ENCODE results near the gene TET3.

Gene TET3

GRCh38 chr2:73964223-73964622 is 20.5 kb upstream of the TET3 start:
- no peak for DNase-seq (ENCODE audit: low read depth)

- DNase-seq (ENCODE audit: low read depth): no peak
These were observed 19.7 kb upstream of the TET3 start for GRCh38 chr2:73965053-73965452.

GRCh38 chr2:73968357-73968937 is 16.3 kb upstream of the TET3 start:
- DNase-seq (ENCODE audit: low read depth): no peak

GRCh38 chr2:73969356-73969755 is 15.4 kb upstream of the TET3 start:
- no peak for DNase-seq (ENCODE audit: low read depth)

- DNase-seq (ENCODE audit: low read depth): no peak
These were observed 14.4 kb upstream of the TET3 start for GRCh38 chr2:73970141-73970803.

GRCh38 chr2:73970850-73971471 is 13.7 kb upstream of the TET3 start:
- no peak for DNase-seq (ENCODE audit: low read depth)

- DNase-seq (ENCODE audit: low read depth): no peak
These were observed 13.0 kb upstream of the TET3 start for GRCh38 chr2:73971722-73972121.

- DNase-seq (ENCODE audit: low read depth): no peak
These were observed 11.9 kb upstream of the TET3 start for GRCh38 chr2:73972846-73973245.

GRCh38 chr2:73975731-73976130 is 9.0 kb upstream of the TET3 start:
- no peak for DNase-seq (ENCODE audit: low read depth)

GRCh38 chr2:73976803-73977202 is 7.9 kb upstream of the TET3 start:
- no peak for DNase-seq (ENCODE audit: low read depth)

- DNase-seq (ENCODE audit: low read depth): no peak
These were observed 7.2 kb upstream of the TET3 start for GRCh38 chr2:73977466-73977865.

GRCh38 chr2:73979021-73979420 is 5.7 kb upstream of the TET3 start:
- DNase-seq (ENCODE audit: low read depth): no peak

- peak; percentile 79 for DNase-seq (ENCODE audit: low read depth)
These were observed 5.0 kb upstream of the TET3 start for GRCh38 chr2:73979686-73980085.

GRCh38 chr2:73980566-73980965 is 4.1 kb upstream of the TET3 start:
- no peak for DNase-seq (ENCODE audit: low read depth)

- DNase-seq (ENCODE audit: low read depth): no peak
These were observed 3.4 kb upstream of the TET3 start for GRCh38 chr2:73981081-73982001.

GRCh38 chr2:73982140-73982617 is 2.5 kb upstream of the TET3 start:
- DNase-seq (ENCODE audit: low read depth): no peak

GRCh38 chr2:73983322-73984202 is 1.1 kb upstream of the TET3 start:
- no peak for DNase-seq (ENCODE audit: low read depth)

GRCh38 chr2:73984922-73985307 is 205 bp downstream of the TET3 start:
- DNase-seq (ENCODE audit: low read depth): no peak

GRCh38 chr2:73985308-73986084 is 786 bp downstream of the TET3 start:
- no peak for DNase-seq (ENCODE audit: low read depth)

- DNase-seq (ENCODE audit: low read depth): no peak
These were observed 1.5 kb downstream of the TET3 start for GRCh38 chr2:73986085-73986681.

All from stromal cell of bone marrow (primary cell).